GM18502 (cell line): ENCODE results near the gene CACNA1H.

ENCODE experiments used
- ATAC-seq: cut with Tn5 transposase; IDR thresholded peaks from one replicate; pipeline ENCODE4 v1.9.1; 2021; ENCODE audit warnings: mild to moderate bottlenecking; ENCODE audit not compliant: unreplicated experiment, poor library complexity

CACNA1H gene

GRCh38 chr16:1156055-1156982 is 3.4 kb downstream of the CACNA1H start:
- ATAC-seq = no peak

- no peak for ATAC-seq
Observed at GRCh38 chr16:1156983-1157638, 4.2 kb downstream of the CACNA1H start.

GRCh38 chr16:1157639-1158455 is 4.9 kb downstream of the CACNA1H start:
- ATAC-seq = no peak

GRCh38 chr16:1158456-1159324 is 5.8 kb downstream of the CACNA1H start:
- no peak for ATAC-seq

- no peak for ATAC-seq
Observed at GRCh38 chr16:1159325-1159972, 6.5 kb downstream of the CACNA1H start.

GRCh38 chr16:1159973-1160772 is 7.3 kb downstream of the CACNA1H start:
- ATAC-seq = no peak

- ATAC-seq = no peak
Observed at GRCh38 chr16:1160773-1161348, 8.0 kb downstream of the CACNA1H start.

- no peak for ATAC-seq
Observed at GRCh38 chr16:1162701-1163566, 10.0 kb downstream of the CACNA1H start.

- ATAC-seq = no peak
Observed at GRCh38 chr16:1163567-1164055, 10.7 kb downstream of the CACNA1H start.

GRCh38 chr16:1164382-1164781 is 11.5 kb downstream of the CACNA1H start:
- ATAC-seq = no peak

GRCh38 chr16:1164975-1165374 is 12.1 kb downstream of the CACNA1H start:
- ATAC-seq = no peak

- ATAC-seq = no peak
Observed at GRCh38 chr16:1165511-1165910, 12.6 kb downstream of the CACNA1H start.

- ATAC-seq = no peak
Observed at GRCh38 chr16:1167276-1168107, 14.6 kb downstream of the CACNA1H start.

GRCh38 chr16:1168837-1169236 is 15.9 kb downstream of the CACNA1H start:
- no peak for ATAC-seq

GRCh38 chr16:1169285-1170075 is 16.6 kb downstream of the CACNA1H start:
- ATAC-seq = no peak

- no peak for ATAC-seq
Observed at GRCh38 chr16:1170076-1170418, 17.1 kb downstream of the CACNA1H start.
